ENCODE data around the gene FDCSP.

DNA sequence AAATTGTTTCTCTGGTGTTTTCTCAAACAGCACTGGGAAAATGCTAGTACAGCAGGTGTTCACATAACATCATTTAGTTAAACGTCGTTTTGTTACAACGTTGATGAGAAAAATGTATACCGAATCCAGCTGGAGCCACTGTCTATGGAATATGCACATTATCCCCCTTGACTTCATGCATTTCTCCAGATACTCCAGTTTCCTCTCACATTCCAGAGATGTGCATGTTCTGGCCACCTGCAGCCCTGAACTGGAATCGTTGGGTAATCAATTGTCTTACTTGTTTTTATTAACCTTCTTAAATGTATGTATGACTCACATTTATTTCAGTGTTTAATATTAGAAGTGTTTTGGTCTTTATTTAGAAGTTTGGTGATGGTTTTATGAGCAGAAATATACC is 48.8 kb upstream of the FDCSP start:
- TF ChIP-seq, protein P1, sequence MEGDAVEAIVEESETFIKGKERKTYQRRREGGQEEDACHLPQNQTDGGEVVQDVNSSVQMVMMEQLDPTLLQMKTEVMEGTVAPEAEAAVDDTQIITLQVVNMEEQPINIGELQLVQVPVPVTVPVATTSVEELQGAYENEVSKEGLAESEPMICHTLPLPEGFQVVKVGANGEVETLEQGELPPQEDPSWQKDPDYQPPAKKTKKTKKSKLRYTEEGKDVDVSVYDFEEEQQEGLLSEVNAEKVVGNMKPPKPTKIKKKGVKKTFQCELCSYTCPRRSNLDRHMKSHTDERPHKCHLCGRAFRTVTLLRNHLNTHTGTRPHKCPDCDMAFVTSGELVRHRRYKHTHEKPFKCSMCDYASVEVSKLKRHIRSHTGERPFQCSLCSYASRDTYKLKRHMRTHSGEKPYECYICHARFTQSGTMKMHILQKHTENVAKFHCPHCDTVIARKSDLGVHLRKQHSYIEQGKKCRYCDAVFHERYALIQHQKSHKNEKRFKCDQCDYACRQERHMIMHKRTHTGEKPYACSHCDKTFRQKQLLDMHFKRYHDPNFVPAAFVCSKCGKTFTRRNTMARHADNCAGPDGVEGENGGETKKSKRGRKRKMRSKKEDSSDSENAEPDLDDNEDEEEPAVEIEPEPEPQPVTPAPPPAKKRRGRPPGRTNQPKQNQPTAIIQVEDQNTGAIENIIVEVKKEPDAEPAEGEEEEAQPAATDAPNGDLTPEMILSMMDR (IDR thresholded peaks at IDR 0.05) = no peak
- TF ChIP-seq POLR2A (IDR thresholded peaks at IDR 0.05) = no peak
